Measurements from ENCODE around the gene RNF213.

- TF ChIP-seq CTCF (conservative IDR thresholded peaks at IDR 0.05 in 1 of 2, IDR thresholded peaks at IDR 0.05 in 1 of 2; ENCODE audit: low read depth in 1 of 2, low read length in 2 of 2): no peak
- TF ChIP-seq EZH2 (IDR thresholded peaks at IDR 0.05; ENCODE audit: low read length, missing control alignments): no peak
Measured at GRCh38 chr17:80385046-80385445, 124.4 kb downstream of the RNF213 start.

Measured in fibroblast of lung (primary cell).